H9 (cell line): Measurements from ENCODE around the gene TAF11L6. TPM values are rescaled to one million over a fixed set of nuclear protein-coding genes. Genes with fewer than 3 reads are reported as not detected.
"Not testable (repeated sequence)": the region's sequence is repeated elsewhere in the genome, so short reads cannot be mapped to it uniquely, and the experiment has no call there.

Source experiments
- DNase-seq: peaks from one replicate; pipeline ENCODE4 v3.0.0-alpha.2; 2017
- H2AFZ ChIP-seq: one replicate; pipeline ENCODE4 v1.6.1; 2013; ENCODE audit warnings: mild to moderate bottlenecking, low read length, control low read depth, moderate library complexity
- H2AK5ac ChIP-seq: 2 replicates; pipeline ENCODE4 v1.6.1; 2013; ENCODE audit warnings: low read length, control low read depth, mixed read lengths; ENCODE audit not compliant: insufficient read length
- H2BK120ac ChIP-seq: one replicate; pipeline ENCODE4 v1.6.1; 2013; ENCODE audit warnings: low read depth, mild to moderate bottlenecking, low read length, control low read depth, inconsistent platforms; ENCODE audit not compliant: poor library complexity, severe bottlenecking
- H2BK12ac ChIP-seq: 2 replicates; pipeline ENCODE4 v1.6.1; 2013; ENCODE audit warnings: low read length, control low read depth, mixed read lengths, low read depth; ENCODE audit not compliant: insufficient read length
- H2BK15ac ChIP-seq: 2 replicates; pipeline ENCODE4 v1.6.1; 2013; ENCODE audit warnings: low read depth, low read length, control low read depth
- H2BK20ac ChIP-seq: one replicate; pipeline ENCODE4 v1.6.1; 2013; ENCODE audit warnings: low read depth, mild to moderate bottlenecking, low read length, control low read depth, inconsistent platforms; ENCODE audit not compliant: poor library complexity, severe bottlenecking
- H2BK5ac ChIP-seq: 2 replicates; pipeline ENCODE4 v1.6.1; 2013; ENCODE audit warnings: low read length, control low read depth, mixed read lengths; ENCODE audit not compliant: insufficient read length
- H3K14ac ChIP-seq: 2 replicates; pipeline ENCODE4 v1.6.1; 2013; ENCODE audit warnings: low read length, control low read depth; ENCODE audit not compliant: insufficient read depth
- H3K18ac ChIP-seq: 2 replicates; pipeline ENCODE4 v1.6.1; 2013; ENCODE audit warnings: low read depth, mild to moderate bottlenecking, mixed read lengths, low read length, control low read depth; ENCODE audit not compliant: insufficient read length
- H3K23ac ChIP-seq: 2 replicates; pipeline ENCODE4 v1.6.1; 2013; ENCODE audit warnings: low read length, control low read depth, mixed read lengths, low read depth; ENCODE audit not compliant: insufficient read length
- H3K23me2 ChIP-seq: 2 replicates; pipeline ENCODE4 v1.6.1; 2013; ENCODE audit warnings: low read depth, mild to moderate bottlenecking, mixed read lengths, low read length, control low read depth; ENCODE audit not compliant: insufficient read length, poor library complexity, severe bottlenecking
- H3K27ac ChIP-seq: 2 replicates; pipeline ENCODE4 v1.5.1; 2013; ENCODE audit warnings: low read length, control low read depth, mixed read lengths, low read depth; ENCODE audit not compliant: insufficient read length
- H3K27me3 ChIP-seq: 2 replicates; pipeline ENCODE4 v1.6.1; 2013; ENCODE audit warnings: low read length, control low read depth, inconsistent platforms; ENCODE audit not compliant: insufficient read depth
- H3K4ac ChIP-seq: 2 replicates; pipeline ENCODE4 v1.6.1; 2013; ENCODE audit warnings: low read depth, mild to moderate bottlenecking, control low read depth, inconsistent platforms, low read length, moderate library complexity
- H3K4me1 ChIP-seq: 2 replicates; pipeline ENCODE4 v1.6.1; 2013; ENCODE audit warnings: low read length, control low read depth, inconsistent platforms; ENCODE audit not compliant: insufficient read depth
- H3K4me2 ChIP-seq: 2 replicates; pipeline ENCODE4 v1.6.1; 2013; ENCODE audit warnings: low read length, control low read depth, mixed read lengths; ENCODE audit not compliant: insufficient read length, insufficient read depth
- H3K56ac ChIP-seq: 2 replicates; pipeline ENCODE4 v1.6.1; 2013; ENCODE audit warnings: low read depth, mild to moderate bottlenecking, mixed read lengths, low read length, control low read depth; ENCODE audit not compliant: insufficient read length
- H3K79me1 ChIP-seq: 2 replicates; pipeline ENCODE4 v1.6.1; 2013; ENCODE audit warnings: low read depth, mild to moderate bottlenecking, moderate library complexity, low read length, control low read depth, inconsistent platforms; ENCODE audit not compliant: insufficient read depth, poor library complexity, severe bottlenecking
- H3K79me2 ChIP-seq: 2 replicates; pipeline ENCODE4 v1.6.1; 2013; ENCODE audit warnings: low read length, control low read depth, inconsistent platforms; ENCODE audit not compliant: insufficient read depth
- H3K9ac ChIP-seq: 2 replicates; pipeline ENCODE4 v1.6.1; 2013; ENCODE audit warnings: low read length, control low read depth, mixed read lengths; ENCODE audit not compliant: insufficient read length; ENCODE audit errors: extremely low read depth
- H3K9me3 ChIP-seq: one replicate; pipeline ENCODE4 v1.6.1; 2013; ENCODE audit warnings: low read depth, low read length, inconsistent platforms; ENCODE audit not compliant: control insufficient read depth
- H3T11ph ChIP-seq: one replicate; pipeline ENCODE4 v1.6.1; 2013; ENCODE audit warnings: mild to moderate bottlenecking, low read length, control low read depth, inconsistent platforms
- H4K20me1 ChIP-seq: one replicate; pipeline ENCODE4 v1.6.1; 2013; ENCODE audit not compliant: control insufficient read depth, insufficient read length, insufficient read depth
- H4K5ac ChIP-seq: 2 replicates; pipeline ENCODE4 v1.6.1; 2013; ENCODE audit warnings: low read depth, mild to moderate bottlenecking, mixed read lengths, low read length, control low read depth; ENCODE audit not compliant: insufficient read length
- H4K8ac ChIP-seq: replicated peaks from 2 replicates; pipeline ENCODE4 v1.6.1; 2013; ENCODE audit warnings: low read length, control low read depth, mixed read lengths, low read depth; ENCODE audit not compliant: insufficient read length
- H4K91ac ChIP-seq: 2 replicates; pipeline ENCODE4 v1.6.1; 2013; ENCODE audit warnings: low read depth, mild to moderate bottlenecking, moderate library complexity, mixed read lengths, low read length, control low read depth; ENCODE audit not compliant: insufficient read length
- H3K27ac Mint-ChIP-seq, 3 experiments: 2 replicates in 2 of 3; 3 replicates in 1 of 3; pipeline ENCODE4 v1.8.0; 2020 to 2021; ENCODE audit warnings: mixed read lengths in 3 of 3, mild to moderate bottlenecking in 1 of 3, moderate library complexity in 1 of 3
- H3K27me3 Mint-ChIP-seq: 2 replicates; pipeline ENCODE4 v1.8.0; 2021; ENCODE audit warnings: low read depth, mild to moderate bottlenecking, moderate library complexity, mixed read lengths
- H3K36me3 Mint-ChIP-seq, 3 experiments: 2 replicates in 2 of 3; 3 replicates in 1 of 3; pipeline ENCODE4 v1.8.0; 2020 to 2021; ENCODE audit warnings: low read depth in 3 of 3, mixed read lengths in 3 of 3; ENCODE audit not compliant: insufficient read depth in 1 of 3
- H3K4me1 Mint-ChIP-seq, 2 experiments: 2 replicates each; pipeline ENCODE4 v1.8.0; 2020; ENCODE audit warnings: mixed read lengths in 2 of 2
- H3K4me3 Mint-ChIP-seq, 2 experiments: 2 replicates in 1 of 2; 3 replicates in 1 of 2; pipeline ENCODE4 v1.8.0; 2020 to 2021; ENCODE audit warnings: mild to moderate bottlenecking in 2 of 2, mixed read lengths in 2 of 2, moderate library complexity in 1 of 2
- H3K9me3 Mint-ChIP-seq, 2 experiments: 2 replicates in 1 of 2; 3 replicates in 1 of 2; pipeline ENCODE4 v1.8.0; 2020; ENCODE audit warnings: mild to moderate bottlenecking in 2 of 2, mixed read lengths in 2 of 2, moderate library complexity in 1 of 2
- WGBS: extraction: QIAGEN DNeasy Blood & Tissue Kit; methylation state at CpG from one replicate; pipeline ENCODE4 v1.1.7; 2013; ENCODE audit warnings: missing lambda C conversion rate, low lambda C conversion rate, mixed read lengths; ENCODE audit not compliant: insufficient read length; ENCODE audit errors: extremely low coverage; 5-methylcytosine and 5-hydroxymethylcytosine counted together
- total RNA-seq: library from RNA; stranded (reverse); gene quantifications from 2 replicates; pipeline ENCODE4 v1.2.1, GENCODE V29; 2021

TAF11L6 gene
- total RNA-seq, 1 experiment from 2014 or later: not detected

DNA sequence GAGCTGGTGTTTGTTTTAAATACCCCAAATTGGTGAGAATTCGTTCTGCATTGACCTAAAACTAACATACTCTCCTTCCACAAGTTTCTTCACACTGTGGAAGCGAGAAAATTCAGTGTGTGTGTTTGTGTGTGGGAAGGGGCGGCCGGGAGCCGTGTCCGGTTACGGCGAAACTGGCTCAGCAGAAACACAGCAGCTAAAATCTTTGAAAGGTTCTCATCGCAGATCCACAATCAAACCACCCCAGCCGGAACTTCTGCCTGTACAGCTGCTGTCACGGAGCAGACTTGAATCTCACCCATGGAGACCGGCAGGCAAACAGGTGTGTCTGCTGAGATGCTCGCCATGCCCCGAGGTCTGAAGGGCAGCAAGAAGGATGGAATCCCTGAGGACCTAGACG, 10.4 kb upstream of the TAF11L6 start, which contains the start of gene TAF11L3:
TAF11L3 (plus strand) TSS at position 301 of the 400 bp plus-strand sequence.
- H3K79me1 ChIP-seq, H3K4me3 Mint-ChIP-seq, H2BK12ac ChIP-seq: not testable (repeated sequence)

DNA sequence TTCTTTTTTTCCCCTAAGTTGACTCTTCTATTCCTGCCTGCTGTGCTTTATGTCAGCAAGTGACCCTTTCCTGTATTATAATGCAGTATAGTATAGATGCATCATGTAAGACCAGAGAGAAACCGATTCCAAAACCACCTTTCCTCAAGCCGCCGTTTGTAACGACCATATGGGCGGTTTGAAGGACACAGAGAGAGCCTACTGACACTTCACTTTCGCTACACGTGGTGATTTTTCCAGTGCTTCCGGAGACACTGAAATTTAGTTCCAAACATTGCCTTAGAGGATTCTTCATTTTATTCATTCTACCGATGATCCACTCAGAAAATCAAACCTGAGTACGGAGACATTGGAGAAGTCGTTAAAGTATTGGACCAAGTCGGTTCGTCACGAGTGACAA, 9.0 kb upstream of the TAF11L6 start:
- not testable (repeated sequence) for H2AK5ac ChIP-seq, H3K18ac ChIP-seq, H3K4me1 Mint-ChIP-seq, H4K8ac ChIP-seq, H4K20me1 ChIP-seq, H2BK120ac ChIP-seq, H3K4ac ChIP-seq, H2BK20ac ChIP-seq, H3T11ph ChIP-seq, H4K5ac ChIP-seq, H3K27ac ChIP-seq, H2AFZ ChIP-seq, DNase-seq, H3K4me2 ChIP-seq, H3K14ac ChIP-seq, H3K27me3 ChIP-seq, H3K27me3 Mint-ChIP-seq, H2BK12ac ChIP-seq, H3K9me3 Mint-ChIP-seq, H3K9me3 ChIP-seq, H3K79me1 ChIP-seq, H3K36me3 Mint-ChIP-seq, H3K27ac Mint-ChIP-seq, H3K79me2 ChIP-seq, H3K56ac ChIP-seq, H3K4me3 Mint-ChIP-seq, H3K23me2 ChIP-seq, H2BK15ac ChIP-seq, H4K91ac ChIP-seq, H3K9ac ChIP-seq, H2BK5ac ChIP-seq, H3K23ac ChIP-seq, H3K4me1 ChIP-seq
- WGBS: no CpG with 5 or more reads among the region's 14 CpGs

More for the DNA sequence above, 10.4 kb upstream of the TAF11L6 start, which contains the start of gene TAF11L3:
- H2BK20ac ChIP-seq, H3K4me1 Mint-ChIP-seq, H4K5ac ChIP-seq, H3K27me3 ChIP-seq, H2BK120ac ChIP-seq, H3K18ac ChIP-seq, H3K27me3 Mint-ChIP-seq, H3T11ph ChIP-seq, H2AFZ ChIP-seq, H3K9me3 Mint-ChIP-seq, H3K9me3 ChIP-seq, H3K27ac Mint-ChIP-seq, H2BK15ac ChIP-seq, H3K23me2 ChIP-seq, H4K20me1 ChIP-seq, H2AK5ac ChIP-seq, H3K4ac ChIP-seq, H3K14ac ChIP-seq, H3K27ac ChIP-seq, H4K8ac ChIP-seq, H3K56ac ChIP-seq, H3K9ac ChIP-seq, H3K23ac ChIP-seq, H3K36me3 Mint-ChIP-seq, H3K4me2 ChIP-seq, H3K79me2 ChIP-seq, H3K4me1 ChIP-seq, H2BK5ac ChIP-seq, DNase-seq, H4K91ac ChIP-seq: not testable (repeated sequence)
- whole genome bisulfite sequencing: no CpG with 5 or more reads among the region's 15 CpGs
